ENCODE data around the gene CD300LF. TPM values are rescaled to one million over a fixed set of nuclear protein-coding genes. Genes with fewer than 3 reads are reported as not detected.

Gene CD300LF
- total and polyA plus RNA-seq, 9 of the 15 experiments (the other 6 are each of a cell fraction or from before 2014, with no cell fraction given), result not detected

GRCh38 chr17:74654742-74655141 lies 58.0 kb downstream of the CD300LF start:
- no peaks in the 10 kb centered on the region for H3K4me1 ChIP-seq (replicated peaks in 1 of 2; ENCODE audit: control insufficient read depth in 2 of 2, insufficient read depth in 2 of 2, low read length in 2 of 2)
- H3K4me2 ChIP-seq (ENCODE audit: insufficient read depth, low read length), result no peak overlapping the region
- no peaks in the 10 kb centered on the region for H3K9me3 ChIP-seq (replicated peaks; ENCODE audit: control insufficient read depth, insufficient read depth, low read depth, low read length)
- BruUV-seq (replicated peaks), result no TSS peak
- no peak for FAIRE-seq
- H3K36me3 ChIP-seq (ENCODE audit: control insufficient read depth, insufficient read depth, low read length), result no peaks in the 10 kb centered on the region
- H3K4me3 ChIP-seq, result no peak overlapping the region
- H3K79me2 ChIP-seq (ENCODE audit: control insufficient read depth, insufficient read depth, low read length), result no peaks in the 10 kb centered on the region
- no peaks in the 10 kb centered on the region for H3K9me1 ChIP-seq (ENCODE audit: control insufficient read depth, insufficient read depth, low read length)
- H4K20me1 ChIP-seq (replicated peaks; ENCODE audit: control insufficient read depth, insufficient read depth, low read length), result peaks cover 5% of the 10 kb centered on the region
- H3K27me3 ChIP-seq (ENCODE audit: control insufficient read depth in 2 of 2, insufficient read depth in 2 of 2, low read length in 2 of 2), result peaks cover 12 to 39% of the 10 kb centered on the region in 2 experiments; a peak in 4 of 5 replicates
- H3K9ac ChIP-seq (ENCODE audit: insufficient read depth in 1 of 2, low read depth in 2 of 2, low read length in 2 of 2), result no peak overlapping the region
- H2AFZ ChIP-seq (ENCODE audit: low read depth, low read length), result no peak overlapping the region
- no peak overlapping the region for H3K27ac ChIP-seq (ENCODE audit: extremely low read depth, low read depth, low read length)
- intact Hi-C loops (cut with micrococcal nuclease), result no loop called here
- no peak for TF ChIP-seq NR2C2 (CRISPR knock-in tag; IDR thresholded peaks at IDR 0.05)
- no peak for TF ChIP-seq NR2C2 (tag; IDR thresholded peaks at IDR 0.05)
- no peak for TF ChIP-seq KLF10 (CRISPR knock-in tag; IDR thresholded peaks at IDR 0.05)
- TF ChIP-seq DLX4 (CRISPR knock-in tag; IDR thresholded peaks at IDR 0.05), result no peak
- no peak for TF ChIP-seq WHSC1 (IDR thresholded peaks at IDR 0.05; ENCODE audit: low read length)
- TF ChIP-seq MBD2 (IDR thresholded peaks at IDR 0.05; ENCODE audit: borderline replicate concordance, low read depth), result no peak
- TF ChIP-seq ARID1B (IDR thresholded peaks at IDR 0.05), result no peak
- no peak for TF ChIP-seq CBX3 (IDR thresholded peaks at IDR 0.05; ENCODE audit: borderline replicate concordance in 1 of 2, low read length in 2 of 2)
- TF ChIP-seq RFX1 (IDR thresholded peaks at IDR 0.05), result no peak
- TF ChIP-seq CHAMP1 (IDR thresholded peaks at IDR 0.05), result no peak
- no peak for TF ChIP-seq SIN3B (IDR thresholded peaks at IDR 0.05; ENCODE audit: low read depth)
- CTCF ChIA-PET (ENCODE audit: low intra/inter-chr PET ratio), result no interaction called here
- DNase-seq (ENCODE audit: extremely low read depth in 1 of 4, low spot score in 3 of 4), result no peak
- no peak for ATAC-seq
- 0% methylated on average over 3 of the region's 5 CpGs for WGBS (ENCODE audit: insufficient coverage, low coverage, missing lambda C conversion rate)
- POLR2A ChIA-PET, result interaction anchor here (0.7 to 0.8 kb wide), 2 partner anchors 90 to 116 kb away, joined by 3 to 4 read pairs; no protein-coding TSS in a partner anchor
- in situ Hi-C loops (cut with MboI), result no loop called here

Measured in K562 (cell line).